ENCODE data around the gene RAB18.

GRCh38 chr10:27530477-27530876 is 26.4 kb downstream of the RAB18 start:
- TF ChIP-seq CTCF (IDR thresholded peaks at IDR 0.05 in 4 of 5, conservative IDR thresholded peaks at IDR 0.05 in 1 of 5) (no peak), POLR2A (IDR thresholded peaks at IDR 0.05) (no peak)

Data from gastrocnemius medialis (tissue), 4 donors.